Stimulated activated CD4-positive, alpha-beta T cell treated with anti-CD3 and anti-CD28 coated beads, Interleukin-15, amount 100 ng/mL, for 1 hour (primary cell): ENCODE results near the gene CUEDC2.

Experiments used
- DNase-seq, 2 donors: peaks; one replicate each; pipeline ENCODE4 v3.0.0-alpha.2; 2020; ENCODE audit warnings: low read depth in 1 of 2, low spot score in 1 of 2

The CUEDC2 gene

GRCh38 chr10:102432162-102432950 lies at the start of gene CUEDC2:
Gene CUEDC2 (minus strand): TSS chr10:102432574. CDS start chr10:102425188, 7,386 bp downstream.
- peak; percentile 91 to 98 for DNase-seq

- DNase-seq = no peak
Observed at GRCh38 chr10:102480396-102480795, 48.0 kb upstream of the CUEDC2 start.

GRCh38 chr10:102479651-102480050 lies 47.3 kb upstream of the CUEDC2 start:
- DNase-seq = no peak

GRCh38 chr10:102476466-102477141 lies 44.2 kb upstream of the CUEDC2 start:
- DNase-seq = no peak

GRCh38 chr10:102475451-102476040 lies 43.2 kb upstream of the CUEDC2 start:
- DNase-seq = no peak

GRCh38 chr10:102473445-102474331 lies 41.3 kb upstream of the CUEDC2 start:
- DNase-seq = no peak

- DNase-seq = no peak
Observed at GRCh38 chr10:102470579-102471546, 38.5 kb upstream of the CUEDC2 start.

- DNase-seq = no peak
Observed at GRCh38 chr10:102468683-102469082, 36.3 kb upstream of the CUEDC2 start.

GRCh38 chr10:102467971-102468438 lies 35.6 kb upstream of the CUEDC2 start:
- DNase-seq = no peak

- no peak for DNase-seq
Observed at GRCh38 chr10:102467318-102467717, 34.9 kb upstream of the CUEDC2 start.

- DNase-seq = no peak
Observed at GRCh38 chr10:102465466-102465865, 33.1 kb upstream of the CUEDC2 start.

- DNase-seq = no peak
Observed at GRCh38 chr10:102463983-102464382, 31.6 kb upstream of the CUEDC2 start.

- no peak for DNase-seq
Observed at GRCh38 chr10:102462512-102463054, 30.2 kb upstream of the CUEDC2 start.

GRCh38 chr10:102461187-102462054 lies 29.0 kb upstream of the CUEDC2 start:
- peak; percentile 87 to 91 for DNase-seq

- DNase-seq = no peak
Observed at GRCh38 chr10:102460836-102461186, 28.4 kb upstream of the CUEDC2 start.

- DNase-seq = no peak
Observed at GRCh38 chr10:102458656-102459055, 26.3 kb upstream of the CUEDC2 start.

GRCh38 chr10:102457591-102458150 lies 25.3 kb upstream of the CUEDC2 start:
- DNase-seq = no peak

- DNase-seq = no peak
Observed at GRCh38 chr10:102455893-102456471, 23.6 kb upstream of the CUEDC2 start.
